Left ventricle myocardium inferior (tissue), 1 donor: Measurements from ENCODE around the gene NEO1. TPM values are rescaled to one million over a fixed set of nuclear protein-coding genes. Genes with fewer than 3 reads are reported as not detected.

ENCODE experiments used
- DNase-seq: peaks from one replicate; pipeline ENCODE4 v3.0.0-alpha.2; 2020
- H3K27ac ChIP-seq: fragments of 200-600 bp; replicated peaks from 2 replicates; pipeline ENCODE4 v1.8.0; 2021
- H3K27me3 ChIP-seq: fragments of 200-600 bp; 2 replicates; pipeline ENCODE4 v1.8.0; 2021; ENCODE audit warnings: low read depth
- H3K36me3 ChIP-seq: fragments of 200-600 bp; 2 replicates; pipeline ENCODE4 v1.8.0; 2021
- H3K4me1 ChIP-seq: fragments of 200-600 bp; 2 replicates; pipeline ENCODE4 v1.8.0; 2021
- H3K4me3 ChIP-seq: fragments of 200-600 bp; 2 replicates; pipeline ENCODE4 v1.8.0; 2021; ENCODE audit warnings: mild to moderate bottlenecking, moderate library complexity
- H3K9me3 ChIP-seq: fragments of 200-600 bp; replicated peaks from 2 replicates; pipeline ENCODE4 v1.8.0; 2021
- intact Hi-C: fragments of 100-400 bp; cut with micrococcal nuclease; formaldehyde crosslinking; loops from one replicate; pipeline ENCODE4 v1.11.0; 2022
- total RNA-seq: library from RNA; stranded (reverse); fragmentation: NEBNext Ultra II Directional; extraction: Animal tissue kit (Norgen Biotek cat#: 25700); gene quantifications from one replicate; pipeline ENCODE4 v1.2.1, GENCODE V29; 2021
- TF ChIP-seq, protein P1 (sequence below): fragments of 200-600 bp; IDR thresholded peaks from 2 replicates; pipeline ENCODE4 v1.8.0; 2021; ENCODE audit warnings: antibody characterized with exemption, mild to moderate bottlenecking, borderline replicate concordance
- donor health status: DM: no; HTN: yes; CAD: no; lungs with severe emphysema.

NEO1 gene
- total RNA-seq, 1 donor from 2014 or later, result 9.0 TPM

DNA sequence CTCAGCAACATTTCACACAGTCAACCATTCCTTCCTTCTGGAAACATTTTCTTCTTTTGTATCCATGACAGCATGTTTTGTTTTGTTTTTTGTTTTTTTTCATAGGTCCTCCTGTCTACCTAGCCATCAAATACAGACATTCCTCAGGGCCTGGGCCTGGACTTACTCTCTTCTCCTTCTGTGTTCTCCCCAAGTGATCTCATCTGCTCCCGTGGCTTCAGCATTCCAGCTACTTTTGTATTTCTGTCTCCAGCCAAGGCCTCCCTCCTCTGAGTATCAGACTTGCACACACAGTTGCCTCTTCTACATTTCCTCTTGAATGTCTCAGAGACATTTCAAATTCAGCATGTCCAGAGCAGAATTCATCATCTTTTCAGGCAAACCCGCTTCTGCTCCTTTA, 234.0 kb downstream of the NEO1 start:
- Histone ChIP-seq H3K36me3 (peaks cover 37% of the 10 kb centered on the region), H3K27ac (no peak overlapping the region)
- intact Hi-C loops, result no loop called here

GRCh38 chr15:73287019-73287418, 234.8 kb downstream of the NEO1 start:
- intact Hi-C loops, result no loop called here
- TF ChIP-seq, protein P1, sequence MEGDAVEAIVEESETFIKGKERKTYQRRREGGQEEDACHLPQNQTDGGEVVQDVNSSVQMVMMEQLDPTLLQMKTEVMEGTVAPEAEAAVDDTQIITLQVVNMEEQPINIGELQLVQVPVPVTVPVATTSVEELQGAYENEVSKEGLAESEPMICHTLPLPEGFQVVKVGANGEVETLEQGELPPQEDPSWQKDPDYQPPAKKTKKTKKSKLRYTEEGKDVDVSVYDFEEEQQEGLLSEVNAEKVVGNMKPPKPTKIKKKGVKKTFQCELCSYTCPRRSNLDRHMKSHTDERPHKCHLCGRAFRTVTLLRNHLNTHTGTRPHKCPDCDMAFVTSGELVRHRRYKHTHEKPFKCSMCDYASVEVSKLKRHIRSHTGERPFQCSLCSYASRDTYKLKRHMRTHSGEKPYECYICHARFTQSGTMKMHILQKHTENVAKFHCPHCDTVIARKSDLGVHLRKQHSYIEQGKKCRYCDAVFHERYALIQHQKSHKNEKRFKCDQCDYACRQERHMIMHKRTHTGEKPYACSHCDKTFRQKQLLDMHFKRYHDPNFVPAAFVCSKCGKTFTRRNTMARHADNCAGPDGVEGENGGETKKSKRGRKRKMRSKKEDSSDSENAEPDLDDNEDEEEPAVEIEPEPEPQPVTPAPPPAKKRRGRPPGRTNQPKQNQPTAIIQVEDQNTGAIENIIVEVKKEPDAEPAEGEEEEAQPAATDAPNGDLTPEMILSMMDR, result no peak
- DNase-seq, result no peak
- Histone ChIP-seq H3K4me3 (no peak overlapping the region), H3K4me1 (peaks cover 25% of the 10 kb centered on the region), H3K27me3 (no peaks in the 10 kb centered on the region), H3K36me3 (peaks cover 37% of the 10 kb centered on the region), H3K9me3 (no peaks in the 10 kb centered on the region), H3K27ac (no peak overlapping the region)

More for the DNA sequence above, 234.0 kb downstream of the NEO1 start:
- Histone ChIP-seq H3K4me3 (no peak overlapping the region), H3K9me3 (no peaks in the 10 kb centered on the region), H3K27me3 (no peaks in the 10 kb centered on the region), H3K4me1 (peaks cover 25% of the 10 kb centered on the region)
- DNase-seq, result no peak
- TF ChIP-seq, protein P1, result no peak

- Histone ChIP-seq H3K27me3 (no peaks in the 10 kb centered on the region), H3K4me1 (no peaks in the 10 kb centered on the region), H3K36me3 (peaks cover 36% of the 10 kb centered on the region), H3K27ac (no peak overlapping the region), H3K9me3 (no peaks in the 10 kb centered on the region), H3K4me3 (no peak overlapping the region)
- intact Hi-C loops, result no loop called here
- TF ChIP-seq, protein P1, result no peak
- no peak for DNase-seq
Observed at GRCh38 chr15:73291441-73291840, 239.2 kb downstream of the NEO1 start.

GRCh38 chr15:73293773-73294172, 241.5 kb downstream of the NEO1 start:
- no peak overlapping the region for H3K27ac ChIP-seq

DNA sequence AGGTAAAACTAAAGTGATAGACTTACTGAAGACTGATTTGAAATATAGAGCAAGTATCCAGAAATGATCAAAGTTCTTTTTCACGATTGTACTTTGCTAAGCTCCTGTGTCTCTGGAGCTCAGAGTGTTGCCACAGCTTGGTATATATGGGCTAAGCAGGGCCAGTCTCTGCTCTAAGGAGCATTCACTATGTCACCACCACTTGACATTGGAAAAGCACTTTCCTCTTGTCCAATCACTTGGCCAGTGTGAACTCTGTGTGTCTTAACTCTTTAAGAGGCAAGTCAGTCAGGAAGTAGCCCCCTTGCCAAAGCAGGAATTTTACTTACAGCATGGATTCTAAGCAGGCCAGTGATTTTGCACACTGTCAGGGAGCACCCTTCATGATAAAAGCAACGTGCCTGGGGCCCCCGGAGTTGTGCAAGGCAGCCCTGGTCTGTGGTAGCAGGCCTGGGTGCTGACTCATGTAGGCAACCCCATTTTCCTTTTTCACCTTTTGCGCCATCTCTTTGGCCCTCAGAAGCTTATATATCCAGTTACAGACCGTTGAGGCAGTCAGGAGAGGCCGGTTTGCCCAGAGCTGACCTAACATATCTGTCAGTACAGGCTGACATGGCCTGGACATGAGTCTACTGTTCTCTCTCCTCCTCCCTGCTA, 243.5 kb downstream of the NEO1 start:
- Histone ChIP-seq H3K36me3 (peaks cover 29% of the 10 kb centered on the region), H3K4me3 (no peak overlapping the region), H3K4me1 (no peaks in the 10 kb centered on the region), H3K27ac (no peak overlapping the region), H3K27me3 (no peaks in the 10 kb centered on the region), H3K9me3 (no peaks in the 10 kb centered on the region)
- DNase-seq, result no peak
- TF ChIP-seq, protein P1, result no peak
- intact Hi-C loops, result no loop called here

More at GRCh38 chr15:73293773-73294172, 241.5 kb downstream of the NEO1 start:
- intact Hi-C loops, result no loop called here
- DNase-seq, result no peak
- H3K4me1 ChIP-seq, result no peaks in the 10 kb centered on the region
- H3K36me3 ChIP-seq, result peaks cover 21% of the 10 kb centered on the region
- no peaks in the 10 kb centered on the region for H3K9me3 ChIP-seq
- TF ChIP-seq, protein P1, result no peak
- H3K4me3 ChIP-seq, result no peak overlapping the region
- H3K27me3 ChIP-seq, result no peaks in the 10 kb centered on the region
